HG02642 (cell line): Measurements from ENCODE around the gene MPG.

Experiments
- ATAC-seq: cut with Tn5 transposase; IDR thresholded peaks from one replicate; pipeline ENCODE4 v1.9.1; 2021; ENCODE audit warnings: mild to moderate bottlenecking; ENCODE audit not compliant: unreplicated experiment, poor library complexity

Gene MPG

DNA sequence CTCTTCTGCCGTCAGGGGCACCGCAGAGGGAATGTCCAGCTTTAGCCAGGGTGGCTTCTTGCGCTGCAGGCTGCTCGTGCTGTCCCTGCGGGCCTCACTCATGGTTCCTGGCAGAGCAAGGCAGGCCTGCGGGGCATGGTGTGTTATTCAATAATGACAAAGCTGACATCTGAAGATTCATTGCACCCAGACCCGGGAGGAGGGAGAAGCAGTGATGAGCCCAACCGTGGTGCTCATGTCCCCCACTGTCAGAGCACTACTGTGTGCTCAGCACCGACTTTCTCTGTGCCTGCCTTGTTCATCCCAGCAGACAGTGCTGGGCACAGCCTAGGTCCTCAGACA lies 13.1 kb upstream of the MPG start:
- ATAC-seq, result no peak

DNA sequence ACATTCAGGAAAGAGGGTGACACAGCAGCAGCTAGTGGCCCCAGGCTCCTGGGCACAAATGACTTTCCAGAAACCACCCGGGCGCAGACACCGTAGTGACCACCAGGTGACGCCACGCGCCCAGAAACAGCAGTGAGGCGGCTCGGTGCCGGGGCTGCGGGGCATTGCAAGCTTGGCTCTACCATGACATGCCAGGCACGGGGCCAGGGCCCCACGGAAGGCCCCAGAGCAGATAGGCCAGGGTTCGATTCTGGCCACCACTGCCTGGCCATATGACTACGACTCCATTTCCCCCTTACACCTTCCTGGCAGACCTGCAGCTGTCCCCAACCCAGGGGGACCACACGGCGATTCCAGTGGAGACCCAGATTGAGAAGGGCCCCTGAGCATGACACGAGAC lies 12.3 kb upstream of the MPG start:
- ATAC-seq, result no peak

- no peak for ATAC-seq
Observed at GRCh38 chr16:66309-67182, 11.5 kb upstream of the MPG start.

DNA sequence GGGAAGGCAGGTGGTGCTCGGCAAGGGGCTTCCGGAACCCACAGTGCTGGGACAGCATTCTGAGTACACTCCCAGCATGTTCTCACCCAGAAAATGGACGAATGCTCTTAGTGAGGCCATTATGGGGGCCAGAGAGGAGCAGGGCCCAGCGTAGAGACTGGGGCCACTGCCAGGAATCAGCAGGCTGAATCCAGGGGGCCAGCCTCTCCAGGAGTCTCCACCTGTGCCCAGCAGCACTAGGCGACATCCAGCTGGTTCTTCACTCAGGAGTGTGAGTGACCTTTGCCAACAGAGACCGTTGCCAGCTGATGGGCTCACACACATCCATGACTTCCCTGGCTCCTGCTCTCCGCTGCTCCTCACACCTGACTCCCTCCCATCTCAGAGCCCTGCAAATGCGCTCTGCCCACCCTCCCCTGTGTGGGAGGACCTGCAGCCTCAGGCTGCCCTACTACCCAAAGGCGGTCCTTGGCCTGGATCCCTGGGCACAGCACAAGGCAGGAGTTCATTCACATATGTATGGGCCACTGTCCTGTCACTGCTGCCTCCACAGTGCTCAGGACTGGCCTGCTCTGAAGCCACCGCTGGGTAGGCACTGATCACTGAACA lies 10.7 kb upstream of the MPG start:
- ATAC-seq, result no peak

GRCh38 chr16:67884-68789 lies 9.9 kb upstream of the MPG start:
- ATAC-seq, result no peak

GRCh38 chr16:69181-69580 lies 8.8 kb upstream of the MPG start:
- ATAC-seq, result no peak

DNA sequence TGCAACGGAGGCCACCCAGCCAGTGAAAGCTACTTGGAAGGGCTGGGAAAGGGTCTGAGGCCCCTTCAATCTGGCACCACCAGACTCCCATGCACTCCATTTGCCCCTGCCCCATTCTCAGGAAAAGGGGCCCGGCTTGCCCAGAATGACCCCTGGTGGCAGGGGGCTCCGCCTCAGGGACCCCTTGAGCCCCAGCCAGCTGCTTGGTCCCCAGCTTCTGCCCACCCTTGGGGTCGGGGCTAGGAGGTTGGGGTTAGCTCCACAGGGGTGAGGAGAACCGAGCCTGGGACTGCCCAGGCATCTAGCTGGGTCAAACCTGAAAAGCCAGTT lies 6.8 kb upstream of the MPG start:
- no peak for ATAC-seq

- no peak for ATAC-seq
Observed at GRCh38 chr16:71540-72401, 6.3 kb upstream of the MPG start.

DNA sequence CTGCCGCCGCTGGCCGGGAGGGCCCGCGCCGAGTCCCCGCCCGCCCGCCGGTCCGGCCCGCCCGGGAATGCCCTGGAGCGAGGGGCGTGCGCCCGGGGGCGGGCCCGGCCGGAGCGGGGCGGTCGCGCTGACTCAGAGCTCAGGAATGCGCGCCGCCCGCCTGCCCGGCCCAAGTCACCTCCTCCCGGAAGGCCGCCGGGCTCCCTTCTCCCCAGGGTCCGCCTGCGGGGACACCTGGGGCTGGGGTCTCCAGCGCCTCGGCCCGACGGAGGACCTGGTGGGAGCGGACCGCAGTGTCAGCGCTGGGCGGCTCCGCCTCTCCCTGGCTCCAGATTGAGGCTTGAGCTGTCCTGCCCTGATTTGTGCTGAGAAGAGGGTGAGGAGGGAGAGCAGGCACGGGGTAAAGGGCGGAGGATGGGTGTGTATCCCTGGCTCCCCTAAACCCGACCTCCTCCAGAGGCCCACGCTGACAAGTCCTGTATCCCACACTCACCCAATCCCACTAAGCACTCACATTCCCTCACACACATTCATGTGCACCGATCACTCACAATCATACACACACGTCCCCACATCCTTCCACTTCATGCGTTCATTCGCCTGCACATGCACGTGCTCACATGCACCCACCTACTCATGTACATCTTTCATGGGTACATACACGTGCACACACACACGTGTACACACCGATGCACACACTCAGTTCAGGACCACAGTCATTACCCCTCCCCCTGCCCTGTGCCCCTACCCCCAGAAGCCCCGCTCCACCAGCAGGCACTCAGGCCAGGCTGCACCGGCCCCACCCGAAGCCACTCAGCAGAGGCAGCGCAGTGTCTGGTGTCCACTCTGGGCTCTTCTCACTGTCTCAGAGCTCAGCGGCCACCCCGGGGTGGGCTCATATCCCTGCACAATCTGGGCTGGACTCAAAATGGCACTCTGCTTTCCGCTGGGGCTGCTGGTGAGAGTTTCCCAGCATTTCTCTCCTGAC lies 5.2 kb upstream of the MPG start, which contains the start of gene RHBDF1:
TSS of gene RHBDF1 (minus strand) at position 71 of the 988 bp plus-strand sequence. CDS start 7,616 bp downstream, outside the sequence.
- no peak for ATAC-seq

DNA sequence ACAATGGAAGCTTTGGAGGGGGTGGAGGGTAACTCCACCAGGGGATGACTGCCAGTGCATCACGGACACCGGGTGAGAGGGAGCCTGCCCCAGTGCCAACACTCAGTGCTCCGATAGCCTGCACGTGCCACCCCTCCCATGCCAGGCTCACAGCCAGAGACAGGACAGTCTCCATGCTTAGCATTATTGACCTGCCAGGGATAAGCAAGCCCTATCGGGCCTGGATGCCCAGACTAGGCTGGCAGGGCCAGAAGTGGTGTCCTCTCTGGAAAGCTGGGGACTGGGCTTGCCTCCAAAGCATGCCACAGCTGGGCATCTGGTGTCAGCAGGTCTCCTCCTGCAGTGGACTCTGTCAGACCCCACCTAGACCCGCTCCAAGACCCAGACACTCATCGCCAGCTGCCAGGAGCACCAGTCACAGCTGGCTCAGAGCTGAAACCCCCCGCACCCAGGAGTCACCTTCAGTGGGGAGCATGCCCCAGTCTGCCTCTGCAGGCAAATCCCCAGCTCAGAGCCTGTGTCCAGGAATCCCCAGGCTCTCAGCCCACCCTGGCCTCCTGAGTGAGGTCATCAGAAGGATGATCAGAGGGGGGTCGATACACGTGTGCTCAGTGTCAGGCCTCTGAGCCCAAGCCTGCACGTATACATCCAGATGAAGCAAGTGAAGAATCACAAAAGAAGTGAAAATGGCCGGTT lies 3.8 kb upstream of the MPG start:
- ATAC-seq, result no peak

- no peak for ATAC-seq
Observed at GRCh38 chr16:74747-75334, 3.2 kb upstream of the MPG start.

GRCh38 chr16:75580-76501 lies 2.2 kb upstream of the MPG start:
- ATAC-seq, result no peak

GRCh38 chr16:76535-77272 lies 1.3 kb upstream of the MPG start:
- ATAC-seq, result no peak

DNA sequence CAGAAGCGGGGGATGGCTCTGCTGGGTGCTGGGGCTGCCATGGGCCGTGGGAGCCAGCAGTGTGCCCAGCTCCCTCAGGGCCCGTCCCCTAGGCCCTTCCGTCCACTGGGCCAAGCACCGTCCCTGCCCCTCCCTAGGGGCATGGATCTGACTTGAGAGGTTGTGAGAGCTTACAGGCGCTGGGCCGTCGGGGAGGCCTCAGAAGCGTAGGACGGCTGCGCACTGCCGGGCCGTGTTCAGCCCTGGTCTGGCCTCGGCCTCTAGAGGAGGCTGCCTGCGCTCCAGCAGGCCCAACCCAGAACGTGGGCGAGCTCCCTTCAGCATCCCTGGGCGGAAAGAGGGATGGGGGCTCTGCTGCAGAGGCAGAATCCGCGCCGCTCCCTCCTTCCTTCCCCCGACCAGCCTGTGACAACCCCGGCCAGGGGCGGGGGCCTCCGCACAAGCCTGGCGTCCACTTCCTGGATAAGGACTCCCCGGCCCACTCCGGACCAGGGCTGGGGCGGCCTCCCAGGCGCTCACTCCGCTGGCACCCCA lies 685 bp upstream of the MPG start:
- ATAC-seq, result peak; percentile 31

GRCh38 chr16:78444-79150 lies 572 bp downstream of the MPG start:
- ATAC-seq, result peak; percentile 14
